Duodenal mucosa (tissue), 2 donors: ENCODE measurements around the gene TNNI2.

Experiments used
- H3K27ac ChIP-seq: one replicate; pipeline ENCODE4 v1.7.0; 2013; ENCODE audit warnings: low read depth, low read length
- H3K27me3 ChIP-seq, 2 donors: one replicate each; pipeline ENCODE4 v1.7.0; 2013; ENCODE audit warnings: low read length in 2 of 2, control low read depth in 1 of 2; ENCODE audit not compliant: insufficient read depth in 2 of 2, control insufficient read depth in 1 of 2
- H3K36me3 ChIP-seq, 2 donors: one replicate each; pipeline ENCODE4 v1.7.0; 2013; ENCODE audit warnings: low read length in 2 of 2, control low read depth in 1 of 2; ENCODE audit not compliant: insufficient read depth in 2 of 2, control insufficient read depth in 1 of 2
- H3K4me1 ChIP-seq, 2 donors: one replicate each; pipeline ENCODE4 v1.7.0; 2013; ENCODE audit warnings: low read length in 2 of 2, control low read depth in 1 of 2; ENCODE audit not compliant: insufficient read depth in 2 of 2, control insufficient read depth in 1 of 2
- H3K4me3 ChIP-seq, 2 donors: one replicate each; pipeline ENCODE4 v1.7.0; 2013; ENCODE audit warnings: low read length in 2 of 2, low read depth in 1 of 2
- H3K9ac ChIP-seq, 2 donors: one replicate each; pipeline ENCODE4 v1.7.0; 2013; ENCODE audit warnings: low read length in 2 of 2, low read depth in 1 of 2
- H3K9me3 ChIP-seq, 2 donors: one replicate each; pipeline ENCODE4 v1.7.0; 2013; ENCODE audit warnings: low read length in 2 of 2, control low read depth in 1 of 2; ENCODE audit not compliant: control insufficient read depth in 1 of 2

Gene TNNI2

DNA sequence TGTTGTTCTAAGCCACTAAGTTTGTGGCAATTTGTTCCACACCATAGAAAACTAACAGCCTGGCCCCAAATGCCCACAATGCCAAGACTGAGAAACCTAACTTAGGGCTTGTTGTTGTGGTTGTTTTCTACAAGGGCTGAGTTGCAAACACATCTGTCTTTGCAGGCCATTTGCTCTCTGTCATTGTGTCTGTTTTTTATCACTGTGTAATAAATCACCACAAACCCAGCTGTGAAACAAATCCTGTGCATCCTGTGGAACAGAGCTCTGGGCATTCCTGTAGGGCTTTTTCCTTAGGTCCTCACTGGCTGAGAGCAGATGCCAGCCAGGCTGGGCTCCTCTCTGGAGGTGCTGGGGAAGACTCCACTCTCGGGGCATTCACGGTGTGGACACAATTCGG lies 19.7 kb upstream of the TNNI2 start:
- Histone ChIP-seq H3K4me3 (no peak overlapping the region), H3K9ac (no peak overlapping the region), H3K36me3 (no peaks in the 10 kb centered on the region), H3K9me3 (peaks cover 2 to 14% of the 10 kb centered on the region in 2 donors), H3K27ac (no peak overlapping the region), H3K27me3 (peaks cover 0 to 6% of the 10 kb centered on the region in 2 donors), H3K4me1 (no peaks in the 10 kb centered on the region)

DNA sequence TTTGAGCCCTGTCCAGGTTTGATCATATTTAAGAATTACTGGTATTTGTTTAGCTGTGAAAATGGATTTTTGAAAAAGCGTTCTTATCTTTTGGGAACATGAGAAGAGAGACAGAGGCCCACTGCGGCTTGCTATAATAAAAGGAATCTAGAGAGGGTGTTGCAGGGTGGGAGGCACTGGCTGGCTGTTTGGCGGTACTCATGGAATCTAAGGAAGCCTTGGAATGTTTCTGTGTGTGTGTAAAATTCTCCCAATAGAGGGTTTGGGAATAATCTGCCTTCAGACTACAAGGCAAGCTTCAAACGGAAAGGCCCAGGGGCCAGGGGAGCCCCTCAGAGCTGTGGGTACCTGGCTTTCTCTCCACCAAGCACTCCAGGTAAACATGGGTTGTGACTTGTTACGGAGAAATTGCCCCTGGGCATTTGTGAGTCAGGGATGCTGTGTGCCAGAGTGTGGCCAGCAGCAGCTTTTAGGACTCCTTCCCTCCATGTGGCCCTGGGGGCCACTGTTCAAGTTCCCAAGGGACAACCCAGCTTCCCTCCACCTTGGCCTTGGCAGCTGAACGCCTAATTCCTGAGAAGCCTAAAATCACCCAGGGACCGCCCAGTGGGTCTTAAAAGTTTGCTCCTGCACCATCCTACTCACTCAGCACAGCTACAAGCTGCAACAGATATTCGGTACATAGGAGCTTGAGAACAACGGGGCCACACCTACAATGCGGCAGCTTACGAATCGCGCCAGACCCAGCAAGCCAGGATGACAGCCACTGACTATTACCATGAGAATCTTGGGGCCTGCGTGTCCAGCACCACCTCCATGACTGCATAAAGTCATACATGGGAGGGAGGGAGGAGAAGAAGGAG lies 18.1 kb upstream of the TNNI2 start:
- Histone ChIP-seq H3K27me3 (peaks cover 0 to 2% of the 10 kb centered on the region in 2 donors), H3K4me3 (no peak overlapping the region), H3K9me3 (peaks cover 2 to 14% of the 10 kb centered on the region in 2 donors), H3K27ac (no peak overlapping the region), H3K9ac (no peak overlapping the region), H3K4me1 (no peaks in the 10 kb centered on the region), H3K36me3 (no peaks in the 10 kb centered on the region)

DNA sequence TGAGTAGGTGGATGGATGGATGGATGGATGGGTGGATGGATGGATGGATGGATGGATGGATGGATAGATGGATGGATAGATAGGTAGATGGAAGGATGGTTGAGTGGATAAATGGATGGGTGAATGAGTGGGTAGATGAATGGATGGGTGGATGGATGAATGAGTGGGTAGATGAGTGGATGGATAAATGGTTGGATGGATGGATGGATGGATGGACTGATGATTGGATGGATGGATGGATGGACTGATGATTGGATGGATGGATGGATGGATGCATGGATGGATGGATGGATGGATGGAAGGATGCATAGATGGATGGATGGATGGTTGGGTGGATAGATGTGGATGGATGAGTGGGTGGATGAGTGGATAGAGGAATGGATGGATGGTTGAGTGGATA lies 17.2 kb upstream of the TNNI2 start:
- H3K9me3 ChIP-seq, result peaks cover 2 to 14% of the 10 kb centered on the region in 2 donors
- peaks cover under 1 to 2% of the 10 kb centered on the region in 2 donors for H3K4me1 ChIP-seq
- H3K27ac ChIP-seq, result no peak overlapping the region
- no peak overlapping the region for H3K9ac ChIP-seq
- H3K4me3 ChIP-seq, result no peak overlapping the region
- H3K27me3 ChIP-seq, result no peaks in the 10 kb centered on the region
- H3K36me3 ChIP-seq, result no peaks in the 10 kb centered on the region

DNA sequence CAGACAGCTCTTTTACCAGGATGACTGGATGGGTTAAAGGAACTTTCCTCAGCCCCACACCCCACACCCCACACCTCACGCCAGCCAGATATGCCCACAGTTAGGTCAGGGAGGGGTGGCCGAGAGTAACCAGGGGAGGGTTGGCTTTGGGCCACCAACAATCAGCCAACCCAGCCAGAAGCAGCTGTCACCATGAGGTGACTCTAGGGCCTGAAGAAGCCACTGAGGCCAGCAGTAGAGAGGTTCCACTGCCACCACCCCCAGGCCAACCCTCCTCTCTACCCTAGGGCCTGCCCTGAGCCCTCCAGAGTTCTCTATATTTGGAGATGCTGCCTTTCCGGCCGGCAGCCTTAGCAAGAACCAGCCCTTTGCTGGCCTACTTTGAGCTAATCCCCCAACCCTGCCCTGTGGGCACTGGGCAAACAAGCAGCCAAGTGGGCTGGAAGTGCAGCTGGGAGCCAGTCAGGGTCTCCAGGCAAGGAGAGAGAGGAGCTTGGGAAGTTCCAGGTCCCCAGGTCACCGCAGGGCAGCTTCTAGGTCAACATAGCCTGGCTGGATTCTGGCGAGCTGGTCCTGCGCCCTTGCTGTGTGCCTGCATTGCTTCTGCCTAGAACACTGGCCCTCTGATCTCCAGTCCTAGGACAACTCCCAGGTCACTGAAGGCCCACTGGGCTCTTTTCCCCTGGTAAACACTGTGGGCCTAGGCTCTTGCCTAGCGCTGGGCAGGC lies 16.0 kb upstream of the TNNI2 start:
- no peaks in the 10 kb centered on the region for H3K36me3 ChIP-seq
- H3K27me3 ChIP-seq, result peaks cover 0 to 3% of the 10 kb centered on the region in 2 donors
- H3K4me1 ChIP-seq, result peaks cover 13% of the 10 kb centered on the region in 2 donors
- H3K4me3 ChIP-seq, result no peak overlapping the region
- peaks cover 2 to 12% of the 10 kb centered on the region in 2 donors for H3K9me3 ChIP-seq
- no peak overlapping the region for H3K9ac ChIP-seq
- no peak overlapping the region for H3K27ac ChIP-seq

DNA sequence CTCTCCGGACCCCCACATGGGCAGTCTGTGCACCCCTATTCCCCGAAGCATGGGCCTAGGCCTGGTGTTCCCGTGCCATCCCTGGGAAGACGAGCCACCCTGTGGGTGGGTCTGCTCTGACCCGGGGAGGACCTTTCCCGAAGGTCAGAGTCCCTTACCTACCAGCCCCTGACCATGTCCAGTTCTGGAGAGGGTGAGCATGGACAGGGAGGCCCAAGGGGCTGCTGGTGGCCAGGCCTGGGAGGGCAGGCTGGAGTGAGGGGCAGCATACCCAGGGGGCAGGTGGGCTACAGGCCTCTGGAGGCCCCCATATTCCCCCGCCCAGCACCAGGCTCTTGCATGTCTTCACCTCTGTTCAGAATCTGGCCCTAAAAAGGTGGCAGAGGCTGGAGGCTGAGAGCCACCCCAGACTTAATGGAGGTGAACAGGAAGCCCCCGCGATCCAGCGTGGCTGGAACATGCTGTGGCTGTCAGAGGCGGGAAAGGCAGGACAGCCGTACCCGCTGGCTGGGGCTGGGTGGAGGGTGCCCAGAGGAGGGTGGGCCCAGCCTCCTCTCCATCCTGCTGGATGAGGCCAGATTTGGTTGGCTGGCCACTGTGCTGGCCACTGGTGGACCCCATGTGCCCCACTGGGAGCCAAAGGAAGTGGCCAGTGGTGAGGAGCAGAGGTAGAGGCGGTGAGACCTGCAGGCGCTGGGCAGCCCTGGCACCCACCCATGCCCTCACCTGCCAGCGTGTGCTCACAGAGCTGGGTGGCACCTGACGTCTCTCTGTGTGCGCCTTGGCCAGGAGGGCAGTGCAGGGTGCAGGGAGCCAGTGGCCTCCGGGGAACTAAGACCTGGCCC lies 15.2 kb upstream of the TNNI2 start:
- no peak overlapping the region for H3K9ac ChIP-seq
- H3K27ac ChIP-seq, result no peak overlapping the region
- H3K27me3 ChIP-seq, result peaks cover 0 to 9% of the 10 kb centered on the region in 2 donors
- H3K9me3 ChIP-seq, result peaks cover 0 to 7% of the 10 kb centered on the region in 2 donors
- H3K4me1 ChIP-seq, result peaks cover 13% of the 10 kb centered on the region in 2 donors
- no peak overlapping the region for H3K4me3 ChIP-seq
- no peaks in the 10 kb centered on the region for H3K36me3 ChIP-seq

DNA sequence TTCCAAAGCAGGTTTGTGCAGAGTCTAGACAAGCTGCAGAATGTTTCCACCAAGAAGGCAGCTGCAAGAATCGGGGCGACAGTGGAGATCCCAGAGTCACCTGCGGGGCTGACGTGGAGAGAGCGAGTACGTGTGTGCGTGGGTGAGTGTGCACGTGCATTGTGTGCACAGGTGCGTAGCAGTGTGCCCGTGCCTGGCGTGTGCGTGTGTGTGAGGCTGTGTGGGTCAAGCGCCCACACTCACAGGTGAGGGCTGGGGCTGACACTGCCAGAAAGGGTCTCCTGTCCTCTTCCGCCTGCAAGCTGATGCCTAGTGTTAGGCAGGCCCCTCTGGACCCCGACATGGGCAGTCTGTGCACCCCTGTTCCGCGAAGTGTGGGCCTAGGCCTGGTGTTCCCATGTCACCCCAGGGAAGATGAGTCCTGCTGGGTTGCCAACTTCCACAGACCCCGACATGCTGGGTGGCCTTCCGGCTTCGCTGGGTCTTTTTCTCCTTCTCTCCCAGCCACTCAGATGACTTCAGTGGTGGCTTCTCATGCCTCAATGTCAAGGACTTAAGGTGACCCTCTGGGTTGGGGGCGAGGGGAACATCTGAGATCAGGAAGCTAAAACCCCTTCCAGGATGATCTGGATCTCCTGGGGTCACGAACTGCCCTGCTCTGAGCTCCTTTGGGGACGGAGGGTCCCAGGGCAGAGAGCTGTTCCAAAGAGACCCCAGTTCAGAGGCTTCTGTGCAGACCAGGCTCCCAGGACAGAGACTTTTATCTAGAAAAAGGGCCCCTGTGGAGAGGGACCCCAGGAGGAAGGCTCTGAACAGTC lies 14.4 kb upstream of the TNNI2 start:
- Histone ChIP-seq H3K4me1 (peaks cover 13% of the 10 kb centered on the region in 2 donors), H3K27me3 (peaks cover 0 to 17% of the 10 kb centered on the region in 2 donors), H3K9me3 (no peaks in the 10 kb centered on the region), H3K36me3 (no peaks in the 10 kb centered on the region), H3K9ac (no peak overlapping the region), H3K4me3 (no peak overlapping the region), H3K27ac (no peak overlapping the region)

DNA sequence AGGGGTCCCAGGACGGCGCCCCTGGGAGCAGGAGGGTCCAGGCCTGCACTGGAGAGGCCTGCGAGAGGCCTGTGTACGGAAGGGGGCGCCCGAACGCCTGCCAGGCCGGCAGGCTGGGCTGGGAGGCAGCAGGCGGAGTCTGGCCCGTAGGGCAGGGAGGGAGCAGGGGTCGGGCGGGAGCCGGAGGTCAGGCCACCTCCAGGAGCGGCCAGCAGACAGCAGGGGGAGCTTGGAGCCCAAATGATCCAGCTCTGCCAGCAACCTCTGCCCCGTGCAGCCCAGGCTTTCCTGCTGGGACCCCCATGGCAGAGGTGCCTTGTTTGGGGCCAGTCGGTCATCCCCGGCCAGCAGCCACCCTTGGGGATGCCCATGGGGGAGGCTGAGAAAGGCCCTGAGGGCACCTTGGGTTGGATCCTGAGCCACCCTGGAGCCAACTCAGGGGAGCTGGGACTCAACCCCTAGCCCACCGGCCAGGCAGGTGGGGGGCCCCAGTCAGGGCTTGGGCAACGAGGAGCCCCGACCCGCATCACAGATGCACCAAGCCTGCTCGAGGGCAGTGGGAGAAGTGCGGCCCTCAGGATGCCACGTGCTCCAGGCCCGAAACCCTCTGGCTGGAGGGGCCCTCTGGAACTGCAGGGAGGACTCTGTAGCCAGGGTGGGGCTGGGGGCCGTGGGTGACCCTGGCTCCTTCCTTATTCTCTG lies 13.6 kb upstream of the TNNI2 start:
- Histone ChIP-seq H3K27me3 (peaks cover 0 to 17% of the 10 kb centered on the region in 2 donors), H3K9ac (no peak overlapping the region), H3K4me1 (peaks cover 14 to 15% of the 10 kb centered on the region in 2 donors), H3K9me3 (no peaks in the 10 kb centered on the region), H3K27ac (no peak overlapping the region), H3K36me3 (no peaks in the 10 kb centered on the region), H3K4me3 (no peak overlapping the region)

DNA sequence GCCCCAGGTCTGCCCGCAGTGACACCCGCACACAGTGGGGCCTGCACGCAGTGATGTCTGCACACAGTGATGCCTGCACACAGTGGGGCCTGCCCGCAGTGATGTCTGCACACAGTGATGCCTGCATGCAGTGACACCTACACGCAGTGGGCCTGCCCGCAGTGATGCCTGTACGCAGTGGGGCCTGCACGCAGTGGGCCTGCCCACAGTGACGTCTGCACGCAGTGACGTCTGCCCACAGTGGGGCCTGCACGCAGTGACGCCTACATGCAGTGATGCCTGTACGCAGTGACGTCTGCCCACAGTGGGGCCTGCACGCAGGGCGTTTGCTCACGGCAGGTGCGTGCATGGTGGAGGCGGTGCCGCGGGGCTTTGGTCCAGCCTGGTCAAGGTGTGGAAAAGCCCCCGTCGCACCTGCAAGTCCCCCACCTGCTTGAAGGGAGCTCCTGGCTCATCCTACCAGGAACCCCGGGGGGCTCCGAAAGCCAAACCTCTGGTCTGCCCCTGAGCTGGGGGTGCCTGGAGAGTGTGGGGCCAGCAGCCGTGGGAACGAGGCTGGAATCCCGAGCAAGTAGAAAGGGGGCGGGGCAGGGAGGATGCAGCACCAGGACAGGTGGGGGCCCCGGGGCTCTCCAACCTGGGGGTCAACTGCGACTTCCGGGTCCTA lies 12.9 kb upstream of the TNNI2 start:
- Histone ChIP-seq H3K36me3 (no peaks in the 10 kb centered on the region), H3K27ac (no peak overlapping the region), H3K9me3 (no peaks in the 10 kb centered on the region), H3K27me3 (peaks cover 0 to 17% of the 10 kb centered on the region in 2 donors), H3K9ac (no peak overlapping the region), H3K4me3 (no peak overlapping the region), H3K4me1 (peaks cover 20 to 22% of the 10 kb centered on the region in 2 donors)
